WTC11 (cell line): Measurements from ENCODE around the gene IL1RAPL1.

Experiments used
- ELF4 ChIP-seq: sonication (generic); formaldehyde crosslinking; IDR thresholded peaks from 2 replicates; pipeline ENCODE4 v1.8.1; 2022; ENCODE audit warnings: low read depth, mild to moderate bottlenecking, moderate library complexity, missing genetic modification reagents
- TF ChIP-seq, protein P1 (sequence below): sonication (generic); formaldehyde crosslinking; conservative IDR thresholded peaks from 2 replicates; pipeline ENCODE4 v1.8.1; 2023; ENCODE audit warnings: mild to moderate bottlenecking, low read depth, missing genetic modification reagents, moderate library complexity
- TF ChIP-seq, protein P2 (sequence below): sonication (generic); formaldehyde crosslinking; IDR thresholded peaks from 2 replicates; pipeline ENCODE4 v1.8.0; 2022; ENCODE audit warnings: mild to moderate bottlenecking, missing genetic modification reagents

GRCh38 chrX:29560065-29560464 is 972.8 kb downstream of the IL1RAPL1 start:
- TF ChIP-seq, protein P1, sequence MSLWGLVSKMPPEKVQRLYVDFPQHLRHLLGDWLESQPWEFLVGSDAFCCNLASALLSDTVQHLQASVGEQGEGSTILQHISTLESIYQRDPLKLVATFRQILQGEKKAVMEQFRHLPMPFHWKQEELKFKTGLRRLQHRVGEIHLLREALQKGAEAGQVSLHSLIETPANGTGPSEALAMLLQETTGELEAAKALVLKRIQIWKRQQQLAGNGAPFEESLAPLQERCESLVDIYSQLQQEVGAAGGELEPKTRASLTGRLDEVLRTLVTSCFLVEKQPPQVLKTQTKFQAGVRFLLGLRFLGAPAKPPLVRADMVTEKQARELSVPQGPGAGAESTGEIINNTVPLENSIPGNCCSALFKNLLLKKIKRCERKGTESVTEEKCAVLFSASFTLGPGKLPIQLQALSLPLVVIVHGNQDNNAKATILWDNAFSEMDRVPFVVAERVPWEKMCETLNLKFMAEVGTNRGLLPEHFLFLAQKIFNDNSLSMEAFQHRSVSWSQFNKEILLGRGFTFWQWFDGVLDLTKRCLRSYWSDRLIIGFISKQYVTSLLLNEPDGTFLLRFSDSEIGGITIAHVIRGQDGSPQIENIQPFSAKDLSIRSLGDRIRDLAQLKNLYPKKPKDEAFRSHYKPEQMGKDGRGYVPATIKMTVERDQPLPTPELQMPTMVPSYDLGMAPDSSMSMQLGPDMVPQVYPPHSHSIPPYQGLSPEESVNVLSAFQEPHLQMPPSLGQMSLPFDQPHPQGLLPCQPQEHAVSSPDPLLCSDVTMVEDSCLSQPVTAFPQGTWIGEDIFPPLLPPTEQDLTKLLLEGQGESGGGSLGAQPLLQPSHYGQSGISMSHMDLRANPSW = no peak
- TF ChIP-seq, protein P2, sequence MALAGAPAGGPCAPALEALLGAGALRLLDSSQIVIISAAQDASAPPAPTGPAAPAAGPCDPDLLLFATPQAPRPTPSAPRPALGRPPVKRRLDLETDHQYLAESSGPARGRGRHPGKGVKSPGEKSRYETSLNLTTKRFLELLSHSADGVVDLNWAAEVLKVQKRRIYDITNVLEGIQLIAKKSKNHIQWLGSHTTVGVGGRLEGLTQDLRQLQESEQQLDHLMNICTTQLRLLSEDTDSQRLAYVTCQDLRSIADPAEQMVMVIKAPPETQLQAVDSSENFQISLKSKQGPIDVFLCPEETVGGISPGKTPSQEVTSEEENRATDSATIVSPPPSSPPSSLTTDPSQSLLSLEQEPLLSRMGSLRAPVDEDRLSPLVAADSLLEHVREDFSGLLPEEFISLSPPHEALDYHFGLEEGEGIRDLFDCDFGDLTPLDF (CRISPR knock-in tag) = no peak
- no peak for TF ChIP-seq ELF4
